SK-N-MC (cell line): ENCODE measurements around the gene XAGE5.
"Not testable (repeated sequence)": the region's sequence is repeated elsewhere in the genome, so short reads cannot be mapped to it uniquely, and the experiment has no call there.

Experiments used
- DNase-seq: peaks from one replicate; pipeline ENCODE4 v3.0.0-alpha.2; 2011; ENCODE audit warnings: low read depth, low spot score
- H3K27ac ChIP-seq: fragments of 200-600 bp; sonication (generic); 2 replicates; pipeline ENCODE4 v1.5.1; 2016; ENCODE audit warnings: mixed run types
- H3K36me3 ChIP-seq: fragments of 200-600 bp; sonication (generic); 2 replicates; pipeline ENCODE4 v1.6.1; 2017; ENCODE audit warnings: antibody characterized with exemption, low read length, mixed read lengths; ENCODE audit not compliant: insufficient read depth
- H3K4me3 ChIP-seq: fragments of 200-600 bp; sonication (generic); 2 replicates; pipeline ENCODE4 v1.5.1; 2016
- H3K9ac ChIP-seq: fragments of 200-600 bp; sonication (generic); 2 replicates; pipeline ENCODE4 v1.8.0; 2017; ENCODE audit warnings: mixed run types, mixed read lengths; ENCODE audit not compliant: insufficient read length
- H3K9me3 ChIP-seq: fragments of 200-600 bp; sonication (generic); 2 replicates; pipeline ENCODE4 v1.6.1; 2017; ENCODE audit warnings: low read depth, mild to moderate bottlenecking, antibody characterized with exemption, low read length, moderate library complexity, mixed read lengths
- EZH2 ChIP-seq: fragments of 200-600 bp; sonication (generic); IDR thresholded peaks from one replicate; pipeline ENCODE4 v1.6.1; 2017; ENCODE audit warnings: antibody characterized with exemption
- FOXP2 ChIP-seq: optimal IDR thresholded peaks from 2 replicates; pipeline ENCODE3; 2011; ENCODE audit warnings: mild to moderate bottlenecking, moderate library complexity; ENCODE audit not compliant: insufficient read depth; ENCODE audit errors: extremely low read length, control extremely low read depth
- POLR2AphosphoS5 ChIP-seq: IDR thresholded peaks from 2 replicates; pipeline ENCODE4 v1.6.1; 2012; ENCODE audit warnings: mild to moderate bottlenecking, low read depth, low read length, borderline replicate concordance

The XAGE5 gene

DNA sequence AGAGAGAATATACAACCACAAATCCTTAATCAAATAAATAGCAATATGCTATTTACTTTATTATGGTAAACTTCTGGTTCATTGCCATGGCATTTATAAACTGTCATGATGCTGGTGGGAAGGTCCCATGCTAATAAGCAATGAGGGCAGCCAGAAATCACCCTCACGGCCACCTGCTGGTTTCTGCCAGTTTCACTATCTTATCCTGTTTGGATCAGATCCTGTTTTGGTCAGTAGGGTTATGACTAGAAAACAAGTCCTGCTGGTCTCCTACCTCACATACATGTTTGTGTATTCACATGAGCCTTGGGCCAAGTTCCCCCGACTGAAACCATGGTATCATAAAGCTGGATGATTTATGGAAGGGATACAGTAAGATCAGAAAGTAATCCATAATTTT is 28.1 kb downstream of the XAGE5 start:
- Histone ChIP-seq H3K36me3 (no peaks in the 10 kb centered on the region), H3K4me3 (no peak overlapping the region), H3K9ac (no peak overlapping the region), H3K27ac (no peak overlapping the region), H3K9me3 (no peaks in the 10 kb centered on the region)
- TF ChIP-seq POLR2AphosphoS5 (no peak), EZH2 (no peak), FOXP2 (no peak)
- no peak for DNase-seq

DNA sequence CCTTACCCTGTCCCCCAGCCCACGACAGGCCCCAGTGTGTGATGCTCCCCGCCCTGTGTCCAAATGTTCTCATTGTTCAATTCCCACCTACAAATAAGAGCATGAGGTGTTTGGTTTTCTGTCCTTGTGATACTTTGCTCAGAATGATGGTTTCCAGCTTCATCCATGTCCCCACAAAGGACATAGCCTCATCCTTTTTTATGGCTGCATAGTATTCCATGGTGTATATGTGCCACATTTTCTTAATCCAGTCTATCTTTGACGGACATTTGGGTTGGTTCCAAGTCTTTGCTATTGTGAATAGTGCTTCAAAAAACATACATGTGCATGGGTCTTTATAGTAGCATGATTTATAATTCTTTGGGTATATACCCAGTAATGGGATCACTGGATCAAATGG is 32.5 kb downstream of the XAGE5 start:
- H3K4me3 ChIP-seq, H3K36me3 ChIP-seq, H3K9ac ChIP-seq, H3K9me3 ChIP-seq, H3K27ac ChIP-seq, DNase-seq: not testable (repeated sequence)

DNA sequence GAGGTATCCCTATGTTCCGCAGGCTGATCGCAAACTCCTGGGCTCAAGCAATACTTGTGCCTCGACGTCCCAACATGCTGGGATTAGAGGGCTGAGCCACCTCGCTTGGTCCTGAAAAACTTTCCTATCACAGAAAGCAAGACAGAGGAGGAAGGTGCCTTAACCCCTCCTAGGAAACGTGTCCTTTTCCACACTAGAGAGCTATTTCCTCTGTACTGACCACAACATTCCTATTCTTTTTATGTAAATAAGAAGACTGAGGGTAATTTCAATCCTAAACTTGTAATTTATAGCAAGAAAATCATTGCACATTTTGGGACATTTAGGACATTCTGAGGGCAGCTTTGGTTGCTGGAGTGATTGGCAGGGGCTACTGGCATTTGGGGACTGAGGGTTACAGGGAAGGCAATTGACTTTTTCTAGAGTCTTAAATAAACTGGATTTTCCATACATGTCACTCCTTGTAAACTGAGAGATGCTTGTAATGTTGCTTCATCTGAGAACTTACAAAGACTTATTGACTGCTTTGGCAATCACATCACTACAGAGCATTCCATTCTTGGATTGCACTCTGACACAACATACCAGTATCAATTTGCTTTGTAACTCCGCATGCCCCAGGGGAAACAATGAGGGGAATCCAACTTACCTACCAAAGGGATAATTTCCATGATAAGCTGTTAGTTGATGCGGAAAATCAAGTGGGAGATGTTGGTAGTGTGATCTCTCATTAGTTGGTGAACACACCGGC is 41.2 kb downstream of the XAGE5 start:
- no peak for DNase-seq
- H3K9me3 ChIP-seq: no peaks in the 10 kb centered on the region
- no peak overlapping the region for H3K4me3 ChIP-seq
- H3K27ac ChIP-seq: no peak overlapping the region
- no peak overlapping the region for H3K9ac ChIP-seq
- TF ChIP-seq POLR2AphosphoS5 (no peak), EZH2 (no peak), FOXP2 (no peak)
- H3K36me3 ChIP-seq: no peaks in the 10 kb centered on the region

DNA sequence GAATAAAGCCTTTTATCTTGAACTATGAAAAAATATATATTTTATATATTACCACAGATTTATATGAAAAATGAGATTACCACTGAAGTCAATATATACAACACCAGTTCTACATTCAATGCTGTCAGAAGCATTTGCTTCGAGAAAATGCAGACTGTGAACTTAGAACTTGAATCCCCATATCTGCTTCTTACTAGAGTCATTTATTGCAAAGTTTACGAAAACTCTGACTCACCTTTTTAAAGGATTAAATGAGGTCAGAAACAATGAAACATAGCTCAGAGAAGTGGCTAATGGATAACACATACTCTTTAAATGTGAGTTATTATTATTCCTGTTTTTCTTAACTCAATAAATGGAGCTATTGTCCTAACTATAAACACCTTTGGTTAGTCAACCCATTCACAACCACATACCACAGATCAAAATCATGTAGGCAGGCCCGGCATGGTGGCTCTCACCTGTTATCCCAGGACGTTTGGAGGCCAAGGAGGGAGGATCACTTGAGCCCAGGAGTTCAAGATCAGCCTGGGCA is 46.0 kb downstream of the XAGE5 start:
- H3K27ac ChIP-seq, H3K36me3 ChIP-seq, H3K9me3 ChIP-seq, H3K4me3 ChIP-seq, DNase-seq, H3K9ac ChIP-seq: not testable (repeated sequence)

DNA sequence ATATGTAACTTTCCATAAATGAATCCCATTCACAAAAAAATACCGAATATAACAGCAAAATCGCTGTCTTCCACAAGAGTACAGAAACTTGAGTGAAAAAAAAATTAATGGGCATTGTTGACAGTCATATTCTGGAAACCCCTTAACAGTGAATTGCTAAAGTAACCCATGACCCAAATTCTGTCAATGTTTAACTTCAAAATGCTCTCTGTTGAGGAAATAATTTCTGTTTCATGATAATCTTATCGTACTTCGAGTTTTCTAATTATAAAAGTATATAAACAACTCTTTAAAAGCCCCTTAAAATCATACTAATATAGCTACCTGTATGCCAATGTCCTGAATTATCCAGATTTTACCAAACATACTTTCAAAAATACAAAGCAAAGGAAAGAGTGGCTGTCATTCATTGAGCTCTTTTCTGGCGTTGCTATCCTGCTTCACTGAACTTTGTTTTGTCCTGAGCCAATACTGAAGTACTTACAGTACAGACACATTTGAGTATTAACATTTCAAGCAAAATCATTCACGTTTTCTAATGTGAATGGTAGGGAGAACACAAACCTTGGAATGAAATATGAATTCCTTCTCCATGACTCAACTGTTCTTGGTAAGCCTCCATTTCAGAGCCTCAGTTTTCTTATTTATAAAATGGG is 54.4 kb downstream of the XAGE5 start:
- no peak for TF ChIP-seq EZH2
- TF ChIP-seq FOXP2: no peak
- no peak for TF ChIP-seq POLR2AphosphoS5
- H3K9me3 ChIP-seq: no peaks in the 10 kb centered on the region
- no peaks in the 10 kb centered on the region for H3K36me3 ChIP-seq
- H3K9ac ChIP-seq: no peak overlapping the region
- H3K4me3 ChIP-seq: no peak overlapping the region
- DNase-seq: no peak
- no peak overlapping the region for H3K27ac ChIP-seq
